H9 (cell line): ENCODE measurements around the gene EIF3K. TPM values are rescaled to one million over a fixed set of nuclear protein-coding genes. Genes with fewer than 3 reads are reported as not detected.

Experiments
- DNase-seq: peaks from one replicate; pipeline ENCODE4 v3.0.0-alpha.2; 2017
- H2AFZ ChIP-seq: one replicate; pipeline ENCODE4 v1.6.1; 2013; ENCODE audit warnings: mild to moderate bottlenecking, low read length, control low read depth, moderate library complexity
- H2AK5ac ChIP-seq: 2 replicates; pipeline ENCODE4 v1.6.1; 2013; ENCODE audit warnings: low read length, control low read depth, mixed read lengths; ENCODE audit not compliant: insufficient read length
- H2BK120ac ChIP-seq: one replicate; pipeline ENCODE4 v1.6.1; 2013; ENCODE audit warnings: low read depth, mild to moderate bottlenecking, low read length, control low read depth, inconsistent platforms; ENCODE audit not compliant: poor library complexity, severe bottlenecking
- H2BK12ac ChIP-seq: 2 replicates; pipeline ENCODE4 v1.6.1; 2013; ENCODE audit warnings: low read length, control low read depth, mixed read lengths, low read depth; ENCODE audit not compliant: insufficient read length
- H2BK15ac ChIP-seq: 2 replicates; pipeline ENCODE4 v1.6.1; 2013; ENCODE audit warnings: low read depth, low read length, control low read depth
- H2BK20ac ChIP-seq: one replicate; pipeline ENCODE4 v1.6.1; 2013; ENCODE audit warnings: low read depth, mild to moderate bottlenecking, low read length, control low read depth, inconsistent platforms; ENCODE audit not compliant: poor library complexity, severe bottlenecking
- H2BK5ac ChIP-seq: 2 replicates; pipeline ENCODE4 v1.6.1; 2013; ENCODE audit warnings: low read length, control low read depth, mixed read lengths; ENCODE audit not compliant: insufficient read length
- H3K14ac ChIP-seq: 2 replicates; pipeline ENCODE4 v1.6.1; 2013; ENCODE audit warnings: low read length, control low read depth; ENCODE audit not compliant: insufficient read depth
- H3K18ac ChIP-seq: 2 replicates; pipeline ENCODE4 v1.6.1; 2013; ENCODE audit warnings: low read depth, mild to moderate bottlenecking, mixed read lengths, low read length, control low read depth; ENCODE audit not compliant: insufficient read length
- H3K23ac ChIP-seq: 2 replicates; pipeline ENCODE4 v1.6.1; 2013; ENCODE audit warnings: low read length, control low read depth, mixed read lengths, low read depth; ENCODE audit not compliant: insufficient read length
- H3K23me2 ChIP-seq: 2 replicates; pipeline ENCODE4 v1.6.1; 2013; ENCODE audit warnings: low read depth, mild to moderate bottlenecking, mixed read lengths, low read length, control low read depth; ENCODE audit not compliant: insufficient read length, poor library complexity, severe bottlenecking
- H3K27ac ChIP-seq: 2 replicates; pipeline ENCODE4 v1.5.1; 2013; ENCODE audit warnings: low read length, control low read depth, mixed read lengths, low read depth; ENCODE audit not compliant: insufficient read length
- H3K27me3 ChIP-seq: 2 replicates; pipeline ENCODE4 v1.6.1; 2013; ENCODE audit warnings: low read length, control low read depth, inconsistent platforms; ENCODE audit not compliant: insufficient read depth
- H3K4ac ChIP-seq: 2 replicates; pipeline ENCODE4 v1.6.1; 2013; ENCODE audit warnings: low read depth, mild to moderate bottlenecking, control low read depth, inconsistent platforms, low read length, moderate library complexity
- H3K4me1 ChIP-seq: 2 replicates; pipeline ENCODE4 v1.6.1; 2013; ENCODE audit warnings: low read length, control low read depth, inconsistent platforms; ENCODE audit not compliant: insufficient read depth
- H3K4me2 ChIP-seq: 2 replicates; pipeline ENCODE4 v1.6.1; 2013; ENCODE audit warnings: low read length, control low read depth, mixed read lengths; ENCODE audit not compliant: insufficient read length, insufficient read depth
- H3K56ac ChIP-seq: 2 replicates; pipeline ENCODE4 v1.6.1; 2013; ENCODE audit warnings: low read depth, mild to moderate bottlenecking, mixed read lengths, low read length, control low read depth; ENCODE audit not compliant: insufficient read length
- H3K79me1 ChIP-seq: 2 replicates; pipeline ENCODE4 v1.6.1; 2013; ENCODE audit warnings: low read depth, mild to moderate bottlenecking, moderate library complexity, low read length, control low read depth, inconsistent platforms; ENCODE audit not compliant: insufficient read depth, poor library complexity, severe bottlenecking
- H3K79me2 ChIP-seq: 2 replicates; pipeline ENCODE4 v1.6.1; 2013; ENCODE audit warnings: low read length, control low read depth, inconsistent platforms; ENCODE audit not compliant: insufficient read depth
- H3K9ac ChIP-seq: 2 replicates; pipeline ENCODE4 v1.6.1; 2013; ENCODE audit warnings: low read length, control low read depth, mixed read lengths; ENCODE audit not compliant: insufficient read length; ENCODE audit errors: extremely low read depth
- H3K9me3 ChIP-seq: one replicate; pipeline ENCODE4 v1.6.1; 2013; ENCODE audit warnings: low read depth, low read length, inconsistent platforms; ENCODE audit not compliant: control insufficient read depth
- H3T11ph ChIP-seq: one replicate; pipeline ENCODE4 v1.6.1; 2013; ENCODE audit warnings: mild to moderate bottlenecking, low read length, control low read depth, inconsistent platforms
- H4K20me1 ChIP-seq: one replicate; pipeline ENCODE4 v1.6.1; 2013; ENCODE audit not compliant: control insufficient read depth, insufficient read length, insufficient read depth
- H4K5ac ChIP-seq: 2 replicates; pipeline ENCODE4 v1.6.1; 2013; ENCODE audit warnings: low read depth, mild to moderate bottlenecking, mixed read lengths, low read length, control low read depth; ENCODE audit not compliant: insufficient read length
- H4K8ac ChIP-seq: replicated peaks from 2 replicates; pipeline ENCODE4 v1.6.1; 2013; ENCODE audit warnings: low read length, control low read depth, mixed read lengths, low read depth; ENCODE audit not compliant: insufficient read length
- H4K91ac ChIP-seq: 2 replicates; pipeline ENCODE4 v1.6.1; 2013; ENCODE audit warnings: low read depth, mild to moderate bottlenecking, moderate library complexity, mixed read lengths, low read length, control low read depth; ENCODE audit not compliant: insufficient read length
- H3K27ac Mint-ChIP-seq, 3 experiments: 2 replicates in 2 of 3; 3 replicates in 1 of 3; pipeline ENCODE4 v1.8.0; 2020 to 2021; ENCODE audit warnings: mixed read lengths in 3 of 3, mild to moderate bottlenecking in 1 of 3, moderate library complexity in 1 of 3
- H3K27me3 Mint-ChIP-seq: 2 replicates; pipeline ENCODE4 v1.8.0; 2021; ENCODE audit warnings: low read depth, mild to moderate bottlenecking, moderate library complexity, mixed read lengths
- H3K36me3 Mint-ChIP-seq, 3 experiments: 2 replicates in 2 of 3; 3 replicates in 1 of 3; pipeline ENCODE4 v1.8.0; 2020 to 2021; ENCODE audit warnings: low read depth in 3 of 3, mixed read lengths in 3 of 3; ENCODE audit not compliant: insufficient read depth in 1 of 3
- H3K4me1 Mint-ChIP-seq, 2 experiments: 2 replicates each; pipeline ENCODE4 v1.8.0; 2020; ENCODE audit warnings: mixed read lengths in 2 of 2
- H3K4me3 Mint-ChIP-seq, 2 experiments: 2 replicates in 1 of 2; 3 replicates in 1 of 2; pipeline ENCODE4 v1.8.0; 2020 to 2021; ENCODE audit warnings: mild to moderate bottlenecking in 2 of 2, mixed read lengths in 2 of 2, moderate library complexity in 1 of 2
- H3K9me3 Mint-ChIP-seq, 2 experiments: 2 replicates in 1 of 2; 3 replicates in 1 of 2; pipeline ENCODE4 v1.8.0; 2020; ENCODE audit warnings: mild to moderate bottlenecking in 2 of 2, mixed read lengths in 2 of 2, moderate library complexity in 1 of 2
- WGBS: extraction: QIAGEN DNeasy Blood & Tissue Kit; methylation state at CpG from one replicate; pipeline ENCODE4 v1.1.7; 2013; ENCODE audit warnings: missing lambda C conversion rate, low lambda C conversion rate, mixed read lengths; ENCODE audit not compliant: insufficient read length; ENCODE audit errors: extremely low coverage; 5-methylcytosine and 5-hydroxymethylcytosine counted together
- total RNA-seq: library from RNA; stranded (reverse); gene quantifications from 2 replicates; pipeline ENCODE4 v1.2.1, GENCODE V29; 2021
- TF ChIP-seq, protein P1 (sequence below): fragments of 200-600 bp; sonication (generic); conservative IDR thresholded peaks from 3 replicates; pipeline ENCODE4 v1.8.0; 2021; ENCODE audit warnings: antibody characterized with exemption, mild to moderate bottlenecking

The EIF3K gene
- total RNA-seq, 1 experiment from 2014 or later: 345 TPM

DNA sequence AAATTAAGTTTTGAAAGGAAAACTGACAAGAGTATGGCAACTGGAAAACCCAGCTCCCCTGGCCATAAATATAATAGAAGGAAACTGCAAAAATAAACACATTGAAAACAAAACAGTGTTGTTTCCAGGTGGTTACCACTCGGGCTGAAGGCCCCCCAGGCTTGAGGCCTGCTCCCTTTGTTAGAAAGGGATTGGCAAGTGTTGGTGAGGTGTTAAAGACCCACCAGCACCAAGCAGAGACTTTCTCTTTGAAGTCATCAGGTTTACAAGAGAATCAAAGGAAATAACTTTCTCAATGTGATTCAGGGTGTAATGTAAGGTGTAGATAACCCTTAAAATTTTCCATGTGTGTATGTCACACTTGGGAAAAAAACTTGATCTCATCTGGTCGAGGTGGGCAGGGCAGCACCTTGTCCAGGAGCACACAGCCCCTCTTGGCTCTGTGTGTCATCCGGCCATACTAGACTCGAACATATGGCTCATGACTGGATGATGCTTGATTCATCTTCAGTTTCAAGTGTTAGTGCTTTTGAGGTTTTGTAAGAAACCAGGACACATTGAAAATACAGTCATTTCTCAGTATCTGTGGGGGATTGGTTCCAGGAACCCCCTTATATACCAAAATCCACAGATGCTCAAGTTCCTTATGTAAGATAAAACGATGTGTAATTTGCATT is 36.3 kb downstream of the EIF3K start:
- no peak overlapping the region for H3K27ac ChIP-seq
- H3K23me2 ChIP-seq: peaks cover 3% of the 10 kb centered on the region
- no peaks in the 10 kb centered on the region for H4K20me1 ChIP-seq
- peaks cover 4% of the 10 kb centered on the region for H3K79me1 ChIP-seq
- no peak overlapping the region for H2BK20ac ChIP-seq
- Mint-ChIP-seq H3K4me1 (peaks cover 79 to 82% of the 10 kb centered on the region in 2 experiments), H3K36me3 (peaks cover 12 to 29% (median 23%) of the 10 kb centered on the region in 3 experiments; a peak in 6 of 7 replicates), H3K27ac (peak overlapping the region; percentile 37 to 88 (median 69); a peak in 4 of 7 replicates), H3K27me3 (no peaks in the 10 kb centered on the region), H3K4me3 (peak overlapping the region in 1 of 2 experiments; percentile 65; a peak in 3 of 5 replicates), H3K9me3 (peaks cover 0 to 2% of the 10 kb centered on the region in 2 experiments; a peak in 1 of 5 replicates)
- H3K23ac ChIP-seq: no peak overlapping the region
- peaks cover 75% of the 10 kb centered on the region for H3K79me2 ChIP-seq
- no peak overlapping the region for H2BK5ac ChIP-seq
- peaks cover 31% of the 10 kb centered on the region for H3K4me1 ChIP-seq
- no peak for DNase-seq
- H3K4me2 ChIP-seq: no peak overlapping the region
- H2BK15ac ChIP-seq: no peak overlapping the region
- WGBS: no CpG with 5 or more reads among the region's 5 CpGs
- no peak overlapping the region for H2AK5ac ChIP-seq
- no peak overlapping the region for H4K8ac ChIP-seq
- no peak overlapping the region for H2BK12ac ChIP-seq
- H3K27me3 ChIP-seq: no peaks in the 10 kb centered on the region
- TF ChIP-seq, protein P1, sequence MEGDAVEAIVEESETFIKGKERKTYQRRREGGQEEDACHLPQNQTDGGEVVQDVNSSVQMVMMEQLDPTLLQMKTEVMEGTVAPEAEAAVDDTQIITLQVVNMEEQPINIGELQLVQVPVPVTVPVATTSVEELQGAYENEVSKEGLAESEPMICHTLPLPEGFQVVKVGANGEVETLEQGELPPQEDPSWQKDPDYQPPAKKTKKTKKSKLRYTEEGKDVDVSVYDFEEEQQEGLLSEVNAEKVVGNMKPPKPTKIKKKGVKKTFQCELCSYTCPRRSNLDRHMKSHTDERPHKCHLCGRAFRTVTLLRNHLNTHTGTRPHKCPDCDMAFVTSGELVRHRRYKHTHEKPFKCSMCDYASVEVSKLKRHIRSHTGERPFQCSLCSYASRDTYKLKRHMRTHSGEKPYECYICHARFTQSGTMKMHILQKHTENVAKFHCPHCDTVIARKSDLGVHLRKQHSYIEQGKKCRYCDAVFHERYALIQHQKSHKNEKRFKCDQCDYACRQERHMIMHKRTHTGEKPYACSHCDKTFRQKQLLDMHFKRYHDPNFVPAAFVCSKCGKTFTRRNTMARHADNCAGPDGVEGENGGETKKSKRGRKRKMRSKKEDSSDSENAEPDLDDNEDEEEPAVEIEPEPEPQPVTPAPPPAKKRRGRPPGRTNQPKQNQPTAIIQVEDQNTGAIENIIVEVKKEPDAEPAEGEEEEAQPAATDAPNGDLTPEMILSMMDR: no peak
- H4K5ac ChIP-seq: no peak overlapping the region
- no peaks in the 10 kb centered on the region for H3K9me3 ChIP-seq
- H2BK120ac ChIP-seq: no peak overlapping the region
- no peak overlapping the region for H3K4ac ChIP-seq
- H3K18ac ChIP-seq: no peak overlapping the region
- H2AFZ ChIP-seq: no peak overlapping the region
- no peak overlapping the region for H4K91ac ChIP-seq
- no peak overlapping the region for H3K14ac ChIP-seq
- no peak overlapping the region for H3T11ph ChIP-seq
- no peak overlapping the region for H3K56ac ChIP-seq
- H3K9ac ChIP-seq: no peak overlapping the region
